ENCODE results near the gene NPIPA7.
"Not testable (repeated sequence)": the region's sequence is repeated elsewhere in the genome, so short reads cannot be mapped to it uniquely, and the experiment has no call there.

- TF ChIP-seq, protein P1, sequence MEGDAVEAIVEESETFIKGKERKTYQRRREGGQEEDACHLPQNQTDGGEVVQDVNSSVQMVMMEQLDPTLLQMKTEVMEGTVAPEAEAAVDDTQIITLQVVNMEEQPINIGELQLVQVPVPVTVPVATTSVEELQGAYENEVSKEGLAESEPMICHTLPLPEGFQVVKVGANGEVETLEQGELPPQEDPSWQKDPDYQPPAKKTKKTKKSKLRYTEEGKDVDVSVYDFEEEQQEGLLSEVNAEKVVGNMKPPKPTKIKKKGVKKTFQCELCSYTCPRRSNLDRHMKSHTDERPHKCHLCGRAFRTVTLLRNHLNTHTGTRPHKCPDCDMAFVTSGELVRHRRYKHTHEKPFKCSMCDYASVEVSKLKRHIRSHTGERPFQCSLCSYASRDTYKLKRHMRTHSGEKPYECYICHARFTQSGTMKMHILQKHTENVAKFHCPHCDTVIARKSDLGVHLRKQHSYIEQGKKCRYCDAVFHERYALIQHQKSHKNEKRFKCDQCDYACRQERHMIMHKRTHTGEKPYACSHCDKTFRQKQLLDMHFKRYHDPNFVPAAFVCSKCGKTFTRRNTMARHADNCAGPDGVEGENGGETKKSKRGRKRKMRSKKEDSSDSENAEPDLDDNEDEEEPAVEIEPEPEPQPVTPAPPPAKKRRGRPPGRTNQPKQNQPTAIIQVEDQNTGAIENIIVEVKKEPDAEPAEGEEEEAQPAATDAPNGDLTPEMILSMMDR (IDR thresholded peaks at IDR 0.05), result not testable (repeated sequence)
- TF ChIP-seq POLR2A (IDR thresholded peaks at IDR 0.05), result not testable (repeated sequence)
Measured at GRCh38 chr16:16358539-16359240, 20.2 kb upstream of the NPIPA7 start.

Data from body of pancreas (tissue), 4 donors.